ENCODE data around the gene PTPRN.

Gene PTPRN

DNA sequence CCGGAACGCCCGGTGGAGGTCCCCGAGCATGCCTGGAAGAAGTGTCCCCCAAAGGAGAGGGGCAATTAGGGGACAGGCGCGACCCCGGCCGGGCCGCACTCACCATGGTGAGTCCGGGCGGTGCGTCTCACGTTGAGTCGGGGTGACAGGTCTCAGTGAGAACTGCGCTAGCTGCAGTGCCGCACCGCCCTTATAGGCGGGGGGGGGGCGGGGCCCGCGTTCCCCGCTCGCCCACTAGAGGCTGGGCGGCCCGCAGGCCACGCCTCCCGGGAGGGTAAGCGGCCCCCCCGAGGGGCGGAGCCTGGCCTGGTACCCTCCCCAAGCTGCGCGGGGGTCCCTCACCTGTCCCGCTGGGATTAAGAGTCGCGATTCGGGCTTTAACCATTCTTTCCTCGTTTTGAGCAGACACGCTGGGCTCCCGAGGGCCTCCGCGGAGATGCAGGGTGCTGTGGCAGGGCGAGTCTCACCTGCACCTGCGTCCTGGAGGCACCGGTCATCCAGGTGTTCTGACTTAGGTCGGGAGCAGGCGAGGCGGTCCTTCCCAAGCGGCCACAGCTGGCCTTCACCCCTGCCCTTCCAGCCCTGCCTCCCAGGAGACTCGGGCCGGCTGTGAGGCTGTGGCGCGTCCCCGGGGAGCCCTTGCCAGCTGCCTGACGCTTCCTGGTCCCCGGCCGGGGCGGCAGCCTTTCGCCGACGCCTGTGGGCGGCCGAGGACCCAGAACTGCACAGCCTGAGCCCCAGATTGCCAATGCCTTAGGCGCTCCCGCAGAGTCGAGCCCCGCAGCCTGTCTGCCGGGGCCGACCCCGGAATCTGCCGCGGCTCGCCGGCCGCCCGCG, 55.2 kb downstream of the PTPRN start, which contains the start of gene TUBA4A:
TSS of gene TUBA4A (minus strand) at position 166 of the 837 bp plus-strand sequence. CDS start at position 106, 60 bp downstream.
- H3K9me3 ChIP-seq (ENCODE audit: control insufficient read depth, insufficient read depth, low read length): no peaks in the 10 kb centered on the region
- H3K36me3 ChIP-seq (ENCODE audit: control insufficient read depth, insufficient read depth, low read length): peaks cover 5% of the 10 kb centered on the region
- peak within 1 kb of the TSS; percentile 62 for H3K4me3 ChIP-seq (ENCODE audit: low read depth, low read length)
- H3K27me3 ChIP-seq (ENCODE audit: control insufficient read depth, insufficient read depth, low read length): peaks cover 54% of the 10 kb centered on the region
- H3K4me1 ChIP-seq (ENCODE audit: control insufficient read depth, insufficient read depth, low read length): peaks cover 11% of the 10 kb centered on the region
- H3K9ac ChIP-seq (ENCODE audit: low read depth, low read length): no peak within 1 kb of the TSS

DNA sequence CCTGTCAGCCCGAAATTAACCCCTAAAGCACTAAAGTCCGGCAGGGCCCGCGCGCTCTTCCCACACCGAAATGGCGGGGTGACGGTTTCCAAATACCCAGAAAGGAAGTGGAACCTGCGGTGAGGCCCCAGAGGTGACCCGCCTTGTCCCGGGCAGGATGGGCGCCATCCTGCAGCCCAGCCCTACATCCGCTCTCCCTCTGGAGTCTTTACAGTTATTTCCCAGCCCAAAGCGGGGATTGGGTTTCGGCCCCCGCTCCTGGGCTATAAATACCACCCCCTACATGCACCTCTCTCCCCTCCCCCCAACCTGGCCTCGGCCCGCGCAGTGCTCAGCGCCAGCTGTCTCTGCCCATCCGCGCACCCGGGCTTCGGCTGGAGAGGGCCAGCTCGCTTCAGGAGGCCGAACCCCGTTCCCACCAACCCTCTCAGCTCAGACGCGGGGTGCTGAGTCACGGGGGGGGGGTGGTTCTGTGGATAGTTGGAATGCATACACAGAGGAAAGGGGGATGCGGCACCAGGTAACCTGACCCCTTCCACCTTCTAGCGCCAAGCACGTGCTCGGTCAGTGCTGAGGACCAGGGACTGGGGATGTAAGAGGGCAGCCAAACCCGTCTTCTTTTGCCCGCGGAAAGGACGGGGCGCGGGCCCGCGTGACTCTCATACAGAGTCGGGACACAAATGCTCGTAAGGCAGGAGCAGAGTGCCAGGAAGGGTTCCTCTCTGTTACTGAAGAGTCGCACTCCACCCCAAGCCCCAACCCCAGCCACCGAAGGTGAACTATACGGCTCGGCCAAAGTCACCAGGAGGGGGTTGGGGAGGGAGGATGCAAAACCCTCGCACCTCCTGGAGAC, 56.1 kb downstream of the PTPRN start, which contains the start of gene TUBA4B:
TSS of gene TUBA4B (plus strand) at position 344 of the 853 bp plus-strand sequence. CDS start at position 509, 165 bp downstream.
- Histone ChIP-seq H3K9ac (ENCODE audit: low read depth, low read length) (no peak within 1 kb of the TSS), H3K9me3 (ENCODE audit: control insufficient read depth, insufficient read depth, low read length) (no peaks in the 10 kb centered on the region), H3K36me3 (ENCODE audit: control insufficient read depth, insufficient read depth, low read length) (peaks cover 5% of the 10 kb centered on the region), H3K4me3 (ENCODE audit: low read depth, low read length) (peak within 1 kb of the TSS; percentile 62), H3K4me1 (ENCODE audit: control insufficient read depth, insufficient read depth, low read length) (peaks cover 11% of the 10 kb centered on the region), H3K27me3 (ENCODE audit: control insufficient read depth, insufficient read depth, low read length) (peaks cover 54% of the 10 kb centered on the region)

DNA sequence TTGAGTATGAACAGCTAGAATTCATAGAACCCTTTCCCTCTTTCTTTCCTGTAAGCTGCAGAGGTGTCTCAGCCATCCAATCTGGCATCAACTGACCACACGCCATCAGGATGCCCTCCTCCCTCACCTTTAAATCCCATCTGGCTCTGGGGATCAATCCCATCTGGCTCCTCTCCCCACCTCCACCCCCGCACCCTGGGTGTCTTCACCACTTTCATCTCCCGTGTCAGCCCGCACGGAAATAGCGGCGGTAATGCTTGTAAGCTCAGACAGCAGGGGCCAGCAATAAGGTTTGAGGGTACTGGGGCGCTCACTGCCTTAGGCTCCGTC, 56.7 kb downstream of the PTPRN start:
- Histone ChIP-seq H3K9ac (ENCODE audit: low read depth, low read length) (no peak overlapping the region), H3K9me3 (ENCODE audit: control insufficient read depth, insufficient read depth, low read length) (no peaks in the 10 kb centered on the region), H3K36me3 (ENCODE audit: control insufficient read depth, insufficient read depth, low read length) (peaks cover 11% of the 10 kb centered on the region), H3K27me3 (ENCODE audit: control insufficient read depth, insufficient read depth, low read length) (peaks cover 51% of the 10 kb centered on the region), H3K4me3 (ENCODE audit: low read depth, low read length) (peak overlapping the region; percentile 62), H3K4me1 (ENCODE audit: control insufficient read depth, insufficient read depth, low read length) (peaks cover 11% of the 10 kb centered on the region)

DNA sequence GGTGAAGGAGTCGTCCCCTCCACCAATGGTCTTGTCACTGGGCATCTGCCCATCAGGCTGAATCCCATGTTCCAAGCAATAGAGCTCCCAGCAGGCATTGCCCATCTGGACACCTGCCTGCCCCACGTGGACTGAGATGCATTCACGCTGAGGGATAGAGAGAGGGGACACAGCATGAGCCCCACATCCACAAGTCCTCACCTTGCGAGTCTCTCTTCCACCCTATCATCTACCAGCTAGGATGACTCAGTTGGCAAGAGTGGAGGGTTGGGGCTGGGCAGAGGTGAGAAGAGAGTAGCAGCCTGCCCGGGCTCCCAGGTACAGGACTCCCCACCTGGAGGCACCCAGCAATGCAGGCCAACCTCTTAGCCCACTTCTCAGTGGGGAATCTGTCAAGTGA, 57.1 kb downstream of the PTPRN start:
- Histone ChIP-seq H3K27me3 (ENCODE audit: control insufficient read depth, insufficient read depth, low read length) (peaks cover 51% of the 10 kb centered on the region), H3K9me3 (ENCODE audit: control insufficient read depth, insufficient read depth, low read length) (no peaks in the 10 kb centered on the region), H3K4me3 (ENCODE audit: low read depth, low read length) (peak overlapping the region; percentile 62), H3K9ac (ENCODE audit: low read depth, low read length) (no peak overlapping the region), H3K36me3 (ENCODE audit: control insufficient read depth, insufficient read depth, low read length) (peaks cover 13% of the 10 kb centered on the region), H3K4me1 (ENCODE audit: control insufficient read depth, insufficient read depth, low read length) (peaks cover 11% of the 10 kb centered on the region)

DNA sequence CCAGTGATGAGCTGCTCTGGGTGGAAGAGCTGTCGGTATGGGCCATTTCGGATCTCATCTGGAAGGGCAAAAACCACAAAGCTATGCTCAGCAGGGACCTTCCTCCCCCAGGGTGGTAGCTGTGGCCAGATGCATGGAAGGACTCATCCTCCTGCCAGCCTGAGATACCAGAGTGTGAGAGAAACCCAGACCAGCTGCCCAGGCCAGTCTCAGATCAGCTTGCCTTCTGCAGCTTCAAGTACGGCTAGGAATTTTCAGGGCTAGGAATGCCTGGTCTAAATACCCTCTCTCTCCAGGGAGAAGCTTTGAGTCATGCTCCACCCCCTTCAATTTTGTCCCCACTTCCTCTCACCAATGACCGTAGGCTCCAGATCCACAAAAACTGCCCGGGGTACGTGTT, 57.5 kb downstream of the PTPRN start:
- Histone ChIP-seq H3K9ac (ENCODE audit: low read depth, low read length) (no peak overlapping the region), H3K4me1 (ENCODE audit: control insufficient read depth, insufficient read depth, low read length) (peaks cover 11% of the 10 kb centered on the region), H3K9me3 (ENCODE audit: control insufficient read depth, insufficient read depth, low read length) (no peaks in the 10 kb centered on the region), H3K36me3 (ENCODE audit: control insufficient read depth, insufficient read depth, low read length) (peaks cover 13% of the 10 kb centered on the region), H3K27me3 (ENCODE audit: control insufficient read depth, insufficient read depth, low read length) (peaks cover 49% of the 10 kb centered on the region), H3K4me3 (ENCODE audit: low read depth, low read length) (no peak overlapping the region)

DNA sequence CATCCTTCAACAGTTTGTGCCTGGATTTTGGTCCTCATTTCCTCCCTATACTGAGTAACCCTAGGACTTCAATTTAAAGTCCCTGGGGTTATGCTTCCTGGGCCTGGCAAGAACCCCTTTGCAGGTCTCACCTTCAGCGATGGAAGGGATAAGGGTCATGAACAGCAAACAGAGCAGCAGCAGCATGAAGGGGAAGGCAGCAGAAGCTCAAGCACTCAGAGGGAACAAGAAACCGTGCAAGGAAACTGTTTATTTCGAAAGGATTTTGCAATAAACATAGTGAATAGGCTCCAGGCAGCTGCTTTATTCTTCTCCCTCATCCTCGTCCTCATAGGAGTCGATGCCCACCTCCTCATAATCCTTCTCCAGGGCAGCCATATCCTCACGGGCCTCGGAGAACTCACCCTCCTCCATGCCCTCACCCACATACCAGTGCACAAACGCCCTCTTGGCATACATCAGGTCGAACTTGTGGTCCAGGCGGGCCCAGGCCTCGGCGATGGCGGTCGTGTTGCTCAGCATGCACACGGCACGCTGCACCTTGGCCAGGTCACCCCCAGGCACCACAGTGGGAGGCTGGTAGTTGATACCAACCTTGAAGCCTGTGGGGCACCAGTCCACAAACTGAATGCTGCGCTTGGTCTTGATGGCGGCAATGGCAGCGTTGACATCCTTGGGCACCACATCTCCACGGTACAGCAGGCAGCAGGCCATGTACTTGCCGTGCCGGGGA, 59.0 kb downstream of the PTPRN start:
- H3K4me1 ChIP-seq (ENCODE audit: control insufficient read depth, insufficient read depth, low read length): peaks cover 11% of the 10 kb centered on the region
- no peak overlapping the region for H3K4me3 ChIP-seq (ENCODE audit: low read depth, low read length)
- no peaks in the 10 kb centered on the region for H3K9me3 ChIP-seq (ENCODE audit: control insufficient read depth, insufficient read depth, low read length)
- peaks cover 13% of the 10 kb centered on the region for H3K36me3 ChIP-seq (ENCODE audit: control insufficient read depth, insufficient read depth, low read length)
- no peak overlapping the region for H3K9ac ChIP-seq (ENCODE audit: low read depth, low read length)
- peaks cover 35% of the 10 kb centered on the region for H3K27me3 ChIP-seq (ENCODE audit: control insufficient read depth, insufficient read depth, low read length)

DNA sequence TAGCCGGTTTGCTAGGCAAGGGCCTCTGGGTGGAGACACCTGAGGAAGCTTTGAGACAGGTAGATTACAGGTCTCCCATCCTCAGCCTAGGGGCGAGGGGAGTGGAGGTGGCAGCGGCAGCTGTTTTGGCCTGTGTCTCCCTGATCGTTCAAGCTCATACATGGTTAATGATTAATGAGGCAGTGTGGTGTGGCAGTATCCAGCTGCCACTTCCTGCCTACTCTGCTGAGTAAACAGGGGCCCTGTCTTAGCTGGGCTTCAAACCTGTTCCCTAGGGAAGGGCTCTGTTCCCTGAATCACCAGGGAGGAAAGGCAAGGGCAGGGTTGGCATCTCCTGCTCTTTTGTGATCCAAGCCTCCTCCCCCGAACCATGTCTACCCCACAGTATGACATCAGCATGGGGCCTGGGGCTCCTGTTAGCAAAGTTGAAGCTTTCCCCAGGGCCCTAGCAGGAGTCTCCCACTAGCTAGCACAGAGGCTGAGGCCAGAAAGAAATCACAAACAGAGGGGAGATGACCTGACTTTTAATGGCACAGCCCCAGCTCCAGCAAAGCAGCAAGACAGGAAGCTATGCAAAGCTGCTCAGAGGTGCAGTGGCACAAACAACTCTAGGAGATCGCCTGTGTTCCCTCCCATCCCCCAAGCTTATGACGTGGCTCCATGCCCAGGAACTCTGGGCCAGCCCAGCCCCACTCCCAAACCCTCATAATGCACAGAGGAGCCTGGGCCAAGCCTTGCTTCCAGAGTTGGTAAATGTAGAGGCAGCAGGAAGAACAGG, 59.8 kb downstream of the PTPRN start:
- no peaks in the 10 kb centered on the region for H3K9me3 ChIP-seq (ENCODE audit: control insufficient read depth, insufficient read depth, low read length)
- peaks cover 15% of the 10 kb centered on the region for H3K4me1 ChIP-seq (ENCODE audit: control insufficient read depth, insufficient read depth, low read length)
- no peak overlapping the region for H3K4me3 ChIP-seq (ENCODE audit: low read depth, low read length)
- H3K9ac ChIP-seq (ENCODE audit: low read depth, low read length): no peak overlapping the region
- peaks cover 27% of the 10 kb centered on the region for H3K27me3 ChIP-seq (ENCODE audit: control insufficient read depth, insufficient read depth, low read length)
- H3K36me3 ChIP-seq (ENCODE audit: control insufficient read depth, insufficient read depth, low read length): peaks cover 13% of the 10 kb centered on the region

DNA sequence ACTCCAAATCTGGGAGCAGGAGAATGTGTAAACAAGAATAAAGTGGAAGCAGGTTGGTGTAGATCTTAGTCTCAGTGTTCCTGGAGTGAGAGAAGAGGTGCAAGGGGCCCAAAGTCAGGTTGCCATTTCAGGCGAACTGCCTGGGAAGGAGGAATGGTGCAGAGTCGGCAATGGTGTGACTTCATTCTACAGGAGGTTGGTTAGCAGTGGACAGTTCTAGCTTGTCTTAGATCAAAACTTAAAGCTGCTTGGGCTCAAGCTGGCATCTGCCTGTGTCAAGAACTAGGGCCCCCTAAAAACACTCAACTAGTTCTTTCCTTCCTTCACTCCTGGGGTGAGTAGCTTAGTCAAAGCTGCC, 60.4 kb downstream of the PTPRN start:
- H3K4me3 ChIP-seq (ENCODE audit: low read depth, low read length): no peak overlapping the region
- H3K9ac ChIP-seq (ENCODE audit: low read depth, low read length): no peak overlapping the region
- peaks cover 22% of the 10 kb centered on the region for H3K27me3 ChIP-seq (ENCODE audit: control insufficient read depth, insufficient read depth, low read length)
- H3K36me3 ChIP-seq (ENCODE audit: control insufficient read depth, insufficient read depth, low read length): peaks cover 13% of the 10 kb centered on the region
- no peaks in the 10 kb centered on the region for H3K9me3 ChIP-seq (ENCODE audit: control insufficient read depth, insufficient read depth, low read length)
- H3K4me1 ChIP-seq (ENCODE audit: control insufficient read depth, insufficient read depth, low read length): peaks cover 15% of the 10 kb centered on the region

DNA sequence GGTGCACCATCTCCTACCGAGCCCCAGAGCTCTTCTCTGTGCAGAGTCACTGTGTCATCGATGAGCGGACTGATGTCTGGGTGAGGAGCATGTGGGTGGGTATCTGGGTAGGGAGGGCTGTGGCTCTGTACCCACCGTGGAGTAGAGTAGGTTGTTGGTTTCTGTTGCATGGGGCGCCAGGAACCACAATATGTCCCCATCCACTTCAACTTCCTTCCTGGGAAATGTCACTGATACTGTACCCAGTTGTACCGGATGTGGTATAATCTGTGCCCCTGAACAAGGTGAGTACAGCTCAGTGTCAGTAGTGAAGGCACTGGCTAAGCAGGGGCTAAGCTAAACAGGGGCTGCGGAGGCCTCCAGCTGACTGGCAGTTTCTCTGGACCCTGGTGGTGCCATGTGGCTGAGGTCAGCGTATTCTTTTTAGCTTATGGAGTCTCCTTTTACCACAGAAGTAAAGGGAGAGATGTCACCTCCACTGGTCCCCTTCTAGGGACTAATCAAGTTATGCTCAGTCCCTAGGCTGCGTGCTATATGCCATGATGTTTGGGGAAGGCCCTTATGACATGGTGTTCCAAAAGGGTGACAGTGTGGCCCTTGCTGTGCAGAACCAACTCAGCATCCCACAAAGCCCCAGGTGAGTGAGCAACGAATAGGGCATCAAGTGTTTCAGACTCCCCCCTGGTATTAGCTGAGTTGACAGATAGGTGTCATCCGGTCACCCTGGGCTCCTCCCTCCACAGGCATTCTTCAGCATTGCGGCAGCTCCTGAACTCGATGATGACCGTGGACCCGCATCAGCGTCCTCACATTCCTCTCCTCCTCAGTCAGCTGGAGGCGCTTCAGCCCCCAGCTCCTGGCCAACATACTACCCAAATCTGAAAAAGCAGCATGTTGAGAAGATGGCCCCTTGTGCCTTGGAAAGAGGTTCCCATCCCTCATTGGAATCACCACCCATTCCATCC, 61.2 kb downstream of the PTPRN start:
- no peak overlapping the region for H3K9ac ChIP-seq (ENCODE audit: low read depth, low read length)
- peaks cover 18% of the 10 kb centered on the region for H3K27me3 ChIP-seq (ENCODE audit: control insufficient read depth, insufficient read depth, low read length)
- H3K4me1 ChIP-seq (ENCODE audit: control insufficient read depth, insufficient read depth, low read length): peaks cover 15% of the 10 kb centered on the region
- H3K36me3 ChIP-seq (ENCODE audit: control insufficient read depth, insufficient read depth, low read length): peaks cover 13% of the 10 kb centered on the region
- H3K4me3 ChIP-seq (ENCODE audit: low read depth, low read length): no peak overlapping the region
- H3K9me3 ChIP-seq (ENCODE audit: control insufficient read depth, insufficient read depth, low read length): no peaks in the 10 kb centered on the region

DNA sequence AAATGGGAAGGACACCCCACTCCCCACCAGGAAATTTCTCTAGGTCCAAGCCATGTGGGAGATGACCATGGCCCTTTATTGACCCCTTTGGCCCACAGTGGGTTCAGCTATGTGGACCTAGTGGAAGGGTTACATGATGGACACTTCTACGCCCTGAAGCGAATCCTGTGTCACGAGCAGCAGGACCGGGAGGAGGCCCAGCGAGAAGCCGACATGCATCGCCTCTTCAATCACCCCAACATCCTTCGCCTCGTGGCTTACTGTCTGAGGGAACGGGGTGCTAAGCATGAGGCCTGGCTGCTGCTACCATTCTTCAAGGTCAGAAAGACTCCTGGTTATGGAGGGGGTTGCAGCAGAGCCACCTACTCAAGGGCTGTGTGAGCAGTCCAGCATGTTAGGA, 62.6 kb downstream of the PTPRN start:
- Histone ChIP-seq H3K4me3 (ENCODE audit: low read depth, low read length) (no peak overlapping the region), H3K9me3 (ENCODE audit: control insufficient read depth, insufficient read depth, low read length) (no peaks in the 10 kb centered on the region), H3K9ac (ENCODE audit: low read depth, low read length) (no peak overlapping the region), H3K27me3 (ENCODE audit: control insufficient read depth, insufficient read depth, low read length) (peaks cover 4% of the 10 kb centered on the region), H3K36me3 (ENCODE audit: control insufficient read depth, insufficient read depth, low read length) (peaks cover 11% of the 10 kb centered on the region), H3K4me1 (ENCODE audit: control insufficient read depth, insufficient read depth, low read length) (peaks cover 7% of the 10 kb centered on the region)
